SHP77 (cell line): Measurements from ENCODE around the gene MAP1A.
"Not testable (repeated sequence)": the region's sequence is repeated elsewhere in the genome, so short reads cannot be mapped to it uniquely, and the experiment has no call there.

Experiments
- DNase-seq, 2 experiments: peaks; one replicate each; lab custom pipeline; 2025; lab: John Stamatoyannopoulos, UW

The MAP1A gene

GRCh38 chr15:43529587-43530345, 12.4 kb downstream of the MAP1A start:
- no peak for DNase-seq

GRCh38 chr15:43531018-43531670, 13.7 kb downstream of the MAP1A start:
- no peak for DNase-seq

DNA sequence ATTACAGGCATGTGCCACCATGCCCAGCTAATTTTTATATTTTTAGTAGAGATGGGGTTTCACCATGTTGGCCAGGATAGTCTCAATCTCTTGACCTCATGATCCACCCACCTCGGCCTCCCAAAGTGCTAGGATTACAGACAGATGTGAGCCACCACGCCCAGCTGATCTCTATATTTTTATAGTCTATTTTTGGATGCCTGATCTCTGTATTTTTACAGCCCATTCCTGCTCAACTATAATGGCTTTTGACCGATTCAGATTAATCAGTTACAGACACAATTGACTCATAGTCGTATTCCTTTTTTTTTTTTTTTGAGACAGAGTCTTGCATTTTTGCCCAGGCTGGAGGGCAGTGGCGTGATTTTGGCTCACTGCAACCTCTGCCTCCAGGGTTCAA, 15.4 kb downstream of the MAP1A start:
- not testable (repeated sequence) for DNase-seq

DNA sequence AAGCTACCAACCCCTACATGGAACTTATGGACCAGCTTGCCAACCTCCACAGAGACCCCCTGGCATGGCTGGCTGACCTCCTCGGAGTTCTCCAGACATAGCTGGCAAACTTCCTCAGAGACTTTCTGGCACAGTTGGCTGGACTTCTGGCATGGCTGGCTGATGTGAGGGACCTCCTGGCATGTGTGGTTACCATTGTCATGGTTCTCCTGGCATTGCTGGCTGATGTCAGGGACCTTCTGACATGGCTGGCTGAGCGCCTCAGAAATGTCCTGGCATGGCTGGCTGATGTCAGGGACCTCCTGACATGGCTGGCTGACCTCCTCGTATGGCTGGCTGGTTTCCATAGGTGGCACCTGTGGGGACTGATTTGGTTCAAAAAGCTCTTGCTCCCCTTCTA, 17.5 kb downstream of the MAP1A start:
- DNase-seq = no peak

DNA sequence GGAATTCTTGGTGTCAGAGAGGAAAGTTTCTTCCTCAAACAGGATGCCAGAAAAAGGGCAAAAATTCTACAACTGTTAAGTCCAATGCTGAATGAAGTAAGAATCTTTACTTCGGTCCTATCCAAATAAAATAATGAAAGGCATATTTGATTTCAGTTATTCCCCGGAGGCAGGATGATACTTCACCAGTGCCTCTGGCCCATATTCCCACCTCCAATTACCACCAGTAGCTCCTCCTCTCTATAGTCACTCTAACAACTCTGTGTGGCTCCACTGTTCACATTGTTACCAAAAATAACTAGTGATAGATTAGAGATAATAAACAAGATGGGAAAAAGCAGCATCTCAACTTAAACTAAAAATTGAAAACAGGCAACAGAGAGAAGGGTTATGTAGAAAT, 20.7 kb downstream of the MAP1A start:
- DNase-seq = no peak

GRCh38 chr15:43541785-43542184, 24.4 kb downstream of the MAP1A start:
- DNase-seq = no peak

DNA sequence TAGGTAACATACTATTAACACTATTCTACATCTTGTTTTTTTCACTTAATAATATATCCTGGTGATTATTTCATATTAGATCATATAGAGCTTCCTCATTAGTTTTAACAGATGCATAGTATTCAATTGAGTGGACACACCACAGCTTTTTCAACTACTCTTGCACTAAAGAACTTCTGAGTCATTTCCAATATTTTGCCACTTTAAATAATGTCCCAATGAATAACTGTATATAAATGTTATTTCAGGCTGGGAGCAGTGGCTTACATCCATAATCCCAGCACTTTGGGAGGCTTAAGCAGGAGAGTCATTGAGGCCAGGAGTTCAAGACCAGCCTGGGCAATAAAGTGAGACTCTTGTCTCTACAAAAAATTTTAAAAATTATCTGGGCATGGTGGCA, 26.9 kb downstream of the MAP1A start:
- DNase-seq = no peak

GRCh38 chr15:43545426-43545825, 28.0 kb downstream of the MAP1A start:
- DNase-seq = no peak

- no peak for DNase-seq
Measured at GRCh38 chr15:43547539-43547938, 30.1 kb downstream of the MAP1A start.

DNA sequence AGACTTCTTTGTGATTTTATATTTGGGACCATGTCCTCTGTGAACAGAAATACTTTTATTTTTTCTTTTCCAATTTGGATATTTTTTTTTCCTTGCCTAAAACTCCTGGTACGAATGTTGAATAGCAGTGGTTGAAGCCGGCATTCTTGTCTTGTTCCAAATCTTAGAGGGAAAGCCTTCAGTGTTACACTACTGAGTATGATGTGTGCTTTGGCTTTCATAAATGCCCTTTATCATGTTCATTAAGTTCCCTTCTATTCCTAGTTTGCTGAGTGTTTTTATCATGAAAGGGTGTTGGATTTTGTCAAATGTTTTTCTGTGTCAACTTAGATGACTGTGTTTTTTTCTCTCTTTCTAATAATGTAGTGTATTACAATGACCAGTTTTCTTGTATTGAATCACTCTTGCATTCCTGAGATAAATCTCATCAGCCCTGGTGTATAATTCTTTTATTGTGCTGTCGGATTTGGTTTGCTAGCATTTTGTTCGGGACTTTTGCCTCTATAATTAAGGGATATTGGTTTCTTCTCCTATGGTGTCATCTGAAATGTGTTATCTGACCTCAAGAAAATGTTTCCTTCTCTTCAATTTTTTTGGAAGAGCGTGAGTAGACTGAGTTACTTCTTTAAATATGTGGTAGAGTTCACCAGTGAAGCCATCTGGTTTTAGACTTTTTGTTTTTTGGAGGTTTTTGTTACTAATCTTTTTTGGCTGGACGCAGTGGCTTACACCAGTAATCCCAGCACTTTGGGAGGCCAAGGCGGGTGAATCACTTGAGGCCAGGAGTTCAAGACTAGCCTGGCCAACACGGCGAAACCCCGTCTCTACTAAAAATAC, 33.3 kb downstream of the MAP1A start:
- no peak for DNase-seq

DNA sequence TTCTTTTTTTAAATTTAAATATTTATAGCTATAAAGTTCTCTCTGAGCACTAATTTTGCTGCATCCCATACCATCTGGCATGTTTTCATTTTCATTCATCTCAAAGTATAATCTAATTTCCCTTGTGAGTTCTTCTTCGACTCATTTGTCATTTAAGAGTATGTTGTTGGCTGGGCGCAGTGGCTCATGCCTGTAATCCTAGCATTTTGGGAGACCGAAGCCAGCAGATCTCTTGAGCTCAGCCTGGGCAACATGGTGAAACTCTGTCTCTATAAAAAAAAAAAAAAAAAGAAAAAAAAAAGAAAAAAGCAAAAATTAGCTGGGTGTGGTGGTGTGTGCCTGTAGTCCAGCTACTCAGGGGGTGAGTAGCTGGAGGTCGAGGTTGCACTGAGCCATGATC, 34.8 kb downstream of the MAP1A start:
- DNase-seq = no peak

DNA sequence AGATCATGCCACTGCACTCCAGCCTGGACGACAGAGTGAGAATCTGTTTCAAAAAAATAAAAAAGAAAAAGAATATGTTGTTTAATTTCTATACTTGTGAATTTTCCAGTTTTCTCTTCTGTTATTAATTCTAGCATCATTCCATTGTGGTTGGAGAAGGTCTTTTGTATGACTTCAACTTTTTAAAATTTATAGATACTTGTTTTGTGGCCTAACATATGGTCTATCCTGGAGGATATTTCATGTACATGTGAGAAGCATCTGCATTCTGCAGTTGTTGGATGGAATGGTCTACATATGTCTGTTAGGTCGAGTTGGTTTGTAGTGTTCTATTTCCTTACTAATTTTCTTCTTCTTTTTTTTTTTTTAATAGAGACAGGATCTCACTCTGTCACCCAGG, 35.6 kb downstream of the MAP1A start:
- DNase-seq = no peak

DNA sequence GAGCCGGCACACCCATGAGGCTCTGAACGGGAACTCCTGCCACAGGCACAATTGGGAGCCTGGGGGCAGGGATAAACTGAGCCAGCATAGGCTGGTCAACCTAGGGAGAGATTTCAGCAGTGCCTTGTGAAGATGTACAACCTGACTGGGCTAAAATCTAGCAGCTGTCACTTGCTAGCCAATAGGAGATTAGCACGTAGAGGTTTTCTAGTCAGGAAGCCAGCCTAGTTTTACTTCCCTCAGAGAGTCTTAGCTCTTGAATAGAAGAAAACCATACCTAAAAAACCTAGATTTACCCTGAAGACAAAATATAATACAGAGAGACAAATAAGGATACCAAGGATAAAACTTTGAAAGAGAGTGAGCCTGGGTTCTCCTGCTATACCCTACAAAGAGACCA, 45.3 kb downstream of the MAP1A start:
- DNase-seq = not testable (repeated sequence)

DNA sequence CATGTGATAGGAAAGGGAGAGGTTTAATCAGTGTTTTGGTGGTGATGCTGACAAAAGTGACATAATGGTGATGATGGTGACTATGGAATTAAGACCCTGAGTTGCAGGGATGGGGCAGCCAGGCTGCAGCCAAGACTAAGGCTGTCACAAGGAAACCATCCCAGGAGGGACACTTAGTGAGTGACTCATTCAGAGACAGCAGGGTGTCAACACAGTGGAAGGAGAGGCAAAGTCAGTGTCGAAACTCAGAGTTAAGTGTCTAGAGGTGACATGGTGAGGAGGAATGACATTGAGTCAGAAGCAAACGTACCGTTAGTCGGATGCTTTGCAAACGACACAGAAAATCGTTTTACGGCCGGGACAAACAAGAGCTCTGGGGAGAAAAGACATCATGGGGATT, 46.4 kb downstream of the MAP1A start:
- not testable (repeated sequence) for DNase-seq

GRCh38 chr15:43566615-43567014, 49.2 kb downstream of the MAP1A start:
- DNase-seq = not testable (repeated sequence)

GRCh38 chr15:43574607-43575006, 57.2 kb downstream of the MAP1A start:
- DNase-seq = not testable (repeated sequence)
